ENCODE measurements around the gene LRRC71.

The LRRC71 gene

GRCh38 chr1:156905651-156906050, 14.8 kb upstream of the LRRC71 start:
- DNase-seq (ENCODE audit: insufficient read length, low spot score) = no peak
- FAIRE-seq = no peak
- TF ChIP-seq CTCF (IDR thresholded peaks at IDR 0.05; ENCODE audit: insufficient read depth, missing control alignments) = no peak

GRCh38 chr1:156906206-156906906, 14.1 kb upstream of the LRRC71 start:
- no peak for FAIRE-seq
- TF ChIP-seq CTCF (IDR thresholded peaks at IDR 0.05; ENCODE audit: insufficient read depth, missing control alignments) = no peak

GRCh38 chr1:156908541-156908940, 11.9 kb upstream of the LRRC71 start:
- FAIRE-seq (no peak), DNase-seq (ENCODE audit: insufficient read length, low spot score) (no peak)
- TF ChIP-seq CTCF (IDR thresholded peaks at IDR 0.05; ENCODE audit: insufficient read depth, missing control alignments) = no peak

More at GRCh38 chr1:156906206-156906906, 14.1 kb upstream of the LRRC71 start:
- DNase-seq (ENCODE audit: insufficient read length, low spot score) = no peak

- FAIRE-seq (no peak), DNase-seq (ENCODE audit: insufficient read length, low spot score) (no peak)
- no peak for TF ChIP-seq CTCF (IDR thresholded peaks at IDR 0.05; ENCODE audit: insufficient read depth, missing control alignments)
Observed at GRCh38 chr1:156908955-156909354, 11.5 kb upstream of the LRRC71 start.

- FAIRE-seq (no peak), DNase-seq (ENCODE audit: insufficient read length, low spot score) (no peak)
- no peak for TF ChIP-seq CTCF (IDR thresholded peaks at IDR 0.05; ENCODE audit: insufficient read depth, missing control alignments)
Observed at GRCh38 chr1:156909671-156910070, 10.8 kb upstream of the LRRC71 start.

GRCh38 chr1:156910309-156910782, 10.1 kb upstream of the LRRC71 start:
- no peak for FAIRE-seq
- peak; percentile 79 for DNase-seq (ENCODE audit: insufficient read length, low spot score)
- peak; percentile 67 for TF ChIP-seq CTCF (IDR thresholded peaks at IDR 0.05; ENCODE audit: insufficient read depth, missing control alignments)

GRCh38 chr1:156911577-156912298, 8.7 kb upstream of the LRRC71 start:
- TF ChIP-seq CTCF (IDR thresholded peaks at IDR 0.05; ENCODE audit: insufficient read depth, missing control alignments) = no peak
- FAIRE-seq = no peak
- no peak for DNase-seq (ENCODE audit: insufficient read length, low spot score)
